HG03108 (cell line): ENCODE results near the gene ZNF319.

ENCODE experiments used
- ATAC-seq: cut with Tn5 transposase; IDR thresholded peaks from one replicate; pipeline ENCODE4 v1.9.1; 2021; ENCODE audit warnings: moderate library complexity; ENCODE audit not compliant: unreplicated experiment

ZNF319 gene

GRCh38 chr16:57999971-58000705, at the start of gene ZNF319:
Gene ZNF319, minus strand, starts transcription at chr16:58000672. Its CDS starts 2,407 bp downstream, at chr16:57998265.
- peak; percentile 16 for ATAC-seq

- no peak for ATAC-seq
These were observed 49.0 kb upstream of the ZNF319 start for GRCh38 chr16:58049232-58050185.

GRCh38 chr16:58048494-58049231, 48.2 kb upstream of the ZNF319 start:
- no peak for ATAC-seq

- no peak for ATAC-seq
These were observed 47.3 kb upstream of the ZNF319 start for GRCh38 chr16:58047557-58048348.

GRCh38 chr16:58046936-58047335, 46.5 kb upstream of the ZNF319 start:
- ATAC-seq, result no peak

GRCh38 chr16:58046054-58046881, 45.8 kb upstream of the ZNF319 start:
- ATAC-seq, result no peak

- ATAC-seq, result no peak
These were observed 44.6 kb upstream of the ZNF319 start for GRCh38 chr16:58045096-58045495.

- no peak for ATAC-seq
These were observed 44.0 kb upstream of the ZNF319 start for GRCh38 chr16:58044266-58045019.

GRCh38 chr16:58043571-58044155, 43.2 kb upstream of the ZNF319 start:
- ATAC-seq, result no peak

GRCh38 chr16:58042886-58043515, 42.5 kb upstream of the ZNF319 start:
- no peak for ATAC-seq

- ATAC-seq, result no peak
These were observed 41.8 kb upstream of the ZNF319 start for GRCh38 chr16:58042001-58042885.

GRCh38 chr16:58041628-58041955, 41.1 kb upstream of the ZNF319 start:
- ATAC-seq, result no peak

- ATAC-seq, result no peak
These were observed 40.6 kb upstream of the ZNF319 start for GRCh38 chr16:58040945-58041627.

GRCh38 chr16:58040496-58040846, 40.0 kb upstream of the ZNF319 start:
- no peak for ATAC-seq

GRCh38 chr16:58039829-58040495, 39.5 kb upstream of the ZNF319 start:
- no peak for ATAC-seq

- ATAC-seq, result no peak
These were observed 37.8 kb upstream of the ZNF319 start for GRCh38 chr16:58038219-58038641.
